DMS79 treated with DMSO at 0.1 percent for 48 hours (cell line): ENCODE results near the gene ZNF423.

Experiments
- DNase-seq: peaks from one replicate; lab custom pipeline; 2025; lab: John Stamatoyannopoulos, UW

Gene ZNF423

GRCh38 chr16:49724774-49725173 lies 131.1 kb downstream of the ZNF423 start:
- no peak for DNase-seq

DNA sequence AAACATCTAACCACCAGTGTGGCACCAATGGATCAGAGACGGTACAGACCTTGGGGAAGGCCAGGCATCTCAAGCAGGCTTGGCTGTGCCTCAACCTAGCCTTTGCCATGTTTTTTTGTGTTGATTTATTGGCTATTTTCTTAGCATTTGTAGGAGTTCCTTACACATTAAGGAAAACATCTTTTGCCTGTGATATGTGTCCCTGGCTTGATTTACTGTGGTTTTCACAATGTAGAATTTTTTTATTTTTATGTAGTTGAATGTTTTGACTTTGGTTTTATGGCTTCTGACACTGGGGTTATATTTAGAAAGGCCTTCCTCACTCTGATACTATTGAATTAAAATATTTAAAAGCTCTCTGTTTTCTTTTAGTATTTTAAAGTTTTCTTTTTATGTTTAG lies 132.6 kb downstream of the ZNF423 start:
- DNase-seq, result no peak

GRCh38 chr16:49720225-49720624 lies 135.7 kb downstream of the ZNF423 start:
- no peak for DNase-seq

DNA sequence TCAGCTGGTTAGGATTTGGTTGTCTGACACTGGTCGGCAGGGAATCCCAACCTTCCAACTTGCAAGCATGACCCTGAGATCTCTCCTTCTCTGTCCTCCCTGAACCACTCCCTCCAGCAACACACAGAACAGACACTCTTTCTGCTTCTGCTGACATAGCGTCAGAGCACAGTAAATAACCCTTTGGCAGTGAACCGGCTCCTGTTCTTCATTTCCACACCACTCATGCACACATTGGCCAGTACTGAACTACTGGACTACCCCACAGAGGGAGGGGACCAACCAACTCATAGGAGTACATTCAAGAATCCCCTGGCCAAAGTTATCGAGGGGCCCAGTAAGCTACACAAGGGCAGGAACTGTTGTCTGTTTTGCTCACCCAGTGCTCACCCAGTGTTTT lies 138.2 kb downstream of the ZNF423 start:
- no peak for DNase-seq

DNA sequence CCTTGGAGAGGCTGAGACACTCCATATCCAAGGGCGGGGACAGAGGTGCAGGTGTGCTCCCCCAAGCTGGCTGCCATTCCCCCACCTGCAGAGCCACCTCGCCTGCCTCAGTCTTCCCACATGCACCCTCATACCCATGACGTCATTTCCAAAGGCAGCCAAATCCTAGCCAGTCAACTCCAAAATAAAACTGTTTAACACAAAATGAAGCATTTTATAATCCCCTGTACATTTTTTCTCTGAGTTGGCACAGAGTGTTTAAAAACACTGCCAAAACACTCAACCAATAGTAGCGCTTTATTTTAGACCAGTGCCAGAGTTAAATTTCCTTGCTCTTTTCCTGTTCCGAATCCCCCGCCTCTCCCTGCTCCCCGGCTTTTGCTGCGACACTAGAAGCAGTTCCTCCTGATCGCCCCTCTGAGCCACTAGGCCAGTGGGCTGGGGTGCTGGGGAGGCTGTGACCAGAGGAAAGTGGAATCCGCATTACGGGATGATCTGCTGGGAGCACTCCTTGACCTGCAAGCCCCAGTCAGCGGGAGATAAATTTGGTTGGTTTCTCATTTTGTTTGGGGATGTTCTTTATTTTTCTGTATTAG lies 139.5 kb downstream of the ZNF423 start:
- DNase-seq, result no peak

- DNase-seq, result no peak
Measured at GRCh38 chr16:49713770-49714169, 142.1 kb downstream of the ZNF423 start.

DNA sequence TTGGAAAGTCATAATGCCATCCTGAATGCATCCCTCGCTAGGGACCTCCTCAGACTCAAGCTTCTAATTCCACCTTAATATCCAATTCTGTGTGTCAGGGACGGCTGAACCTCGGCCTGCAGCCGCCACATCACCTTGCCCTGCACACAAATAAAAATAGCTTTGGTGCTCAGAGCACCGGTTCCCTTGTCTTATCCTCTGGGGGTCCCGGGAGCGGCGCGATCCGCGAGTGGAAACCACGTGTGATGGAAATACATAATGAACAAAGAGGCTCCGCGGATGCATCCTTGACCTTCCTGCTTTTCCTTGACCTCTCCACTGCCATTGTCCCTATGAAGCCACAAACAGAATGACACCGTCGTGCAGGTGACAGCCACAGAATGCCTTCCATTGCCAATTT lies 143.4 kb downstream of the ZNF423 start:
- DNase-seq, result no peak

GRCh38 chr16:49712106-49712505 lies 143.8 kb downstream of the ZNF423 start:
- no peak for DNase-seq

GRCh38 chr16:49709057-49709456 lies 146.9 kb downstream of the ZNF423 start:
- DNase-seq, result no peak

- no peak for DNase-seq
Measured at GRCh38 chr16:49708491-49708890, 147.4 kb downstream of the ZNF423 start.

DNA sequence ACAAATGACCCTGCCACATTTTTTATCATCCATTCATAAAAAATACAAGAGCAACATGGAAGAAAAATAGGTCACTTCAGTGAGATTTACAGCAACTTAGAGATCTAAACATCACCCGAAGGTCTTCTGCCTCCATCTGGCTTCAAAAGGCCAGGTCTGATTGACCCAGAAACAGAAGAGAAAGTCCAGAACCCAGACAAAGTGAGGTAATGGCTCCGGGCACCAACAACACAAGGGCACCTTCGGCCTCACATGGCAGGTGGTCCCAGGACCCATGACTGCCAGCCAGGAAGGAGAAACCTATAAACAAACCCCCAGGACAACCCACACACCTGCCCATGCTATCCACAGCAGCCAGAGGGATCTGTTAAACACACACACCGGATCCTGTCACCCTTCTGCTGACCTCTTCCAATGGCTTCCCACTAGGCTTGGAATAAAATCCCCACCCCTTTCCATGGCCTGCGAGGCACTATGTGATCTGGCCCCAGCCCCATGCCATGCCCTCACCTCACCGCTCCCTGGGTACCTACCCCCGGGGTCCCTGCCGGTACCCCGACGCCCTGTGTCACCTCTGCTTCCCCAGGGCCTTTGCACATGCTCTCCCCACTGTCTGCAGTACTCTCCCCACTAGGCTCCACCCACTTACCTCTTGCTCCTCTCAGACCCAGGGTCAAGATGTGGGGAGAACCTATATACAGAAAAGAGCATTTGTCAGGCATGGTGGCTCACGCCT lies 149.1 kb downstream of the ZNF423 start:
- DNase-seq, result no peak

DNA sequence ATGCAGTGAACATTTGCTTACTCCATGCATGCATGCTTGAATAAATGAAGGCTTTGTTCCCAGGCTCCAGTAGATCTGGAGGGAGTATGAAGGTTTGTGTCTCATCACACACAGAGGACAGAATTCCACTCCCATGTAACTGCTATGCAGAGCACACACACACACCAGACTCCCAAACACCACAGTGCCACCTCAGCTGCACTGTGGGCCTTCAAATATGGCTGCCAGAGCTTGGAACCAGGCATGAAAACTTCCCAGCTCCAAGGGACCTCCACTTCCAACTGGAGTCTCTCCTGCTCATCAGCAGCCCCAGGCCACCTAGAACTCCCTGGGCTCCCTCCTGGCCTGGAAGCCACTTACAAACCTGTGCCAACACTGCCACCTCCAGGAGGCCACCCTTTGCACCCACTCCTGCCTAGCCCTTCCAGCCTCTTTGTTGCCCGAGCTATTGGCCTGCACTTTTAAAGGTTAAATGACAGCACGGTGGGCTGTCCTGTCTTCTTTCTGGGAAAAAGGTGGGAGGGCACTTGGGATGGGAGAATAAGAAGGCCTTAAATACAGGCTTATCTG lies 151.2 kb downstream of the ZNF423 start:
- DNase-seq, result no peak

- DNase-seq, result no peak
Measured at GRCh38 chr16:49703483-49703882, 152.4 kb downstream of the ZNF423 start.

GRCh38 chr16:49701789-49702494 lies 154.0 kb downstream of the ZNF423 start:
- DNase-seq, result peak; percentile 9

- DNase-seq, result no peak
Measured at GRCh38 chr16:49701065-49701685, 154.7 kb downstream of the ZNF423 start.

DNA sequence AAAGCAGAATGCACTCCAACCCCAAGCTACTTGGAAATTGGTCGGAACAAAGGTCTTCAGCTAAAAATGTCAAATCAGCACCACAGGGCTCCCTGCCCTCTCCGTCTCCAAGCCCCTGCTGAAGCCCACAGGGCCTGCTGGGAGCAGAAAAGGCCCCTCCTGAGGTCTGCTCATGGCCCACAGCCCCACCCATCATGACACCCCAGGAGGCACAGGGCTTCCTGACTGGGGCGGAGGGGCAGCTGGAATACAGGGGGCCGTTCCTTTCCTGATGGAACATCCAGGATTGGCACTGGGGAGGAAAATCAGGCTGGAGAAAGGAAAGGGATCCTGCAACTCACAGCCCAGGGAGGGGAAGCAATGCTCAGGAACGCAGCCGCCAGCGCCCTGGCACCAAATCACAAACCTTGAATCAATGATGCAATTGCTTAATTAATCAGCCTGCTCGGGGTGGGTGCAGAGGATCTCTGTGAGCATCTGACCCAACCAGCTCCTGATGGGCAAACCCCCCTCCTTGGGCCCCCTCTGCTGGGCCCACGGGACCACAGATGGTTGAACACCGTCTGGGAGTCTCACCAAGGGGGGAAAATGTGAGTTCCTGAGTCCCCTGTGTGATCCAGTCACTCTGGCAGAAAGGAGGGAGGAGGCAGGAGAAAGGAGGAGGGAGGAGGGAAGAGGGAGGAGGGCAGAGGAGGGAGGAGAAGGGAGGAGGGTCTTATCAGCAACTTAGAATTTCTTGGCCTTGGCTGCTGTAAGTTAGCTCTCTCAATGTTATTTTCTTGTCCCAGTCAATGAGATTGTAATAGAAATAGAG lies 155.5 kb downstream of the ZNF423 start:
- DNase-seq, result no peak

- DNase-seq, result no peak
Measured at GRCh38 chr16:49699841-49700175, 156.1 kb downstream of the ZNF423 start.

- no peak for DNase-seq
Measured at GRCh38 chr16:49698931-49699840, 156.7 kb downstream of the ZNF423 start.

DNA sequence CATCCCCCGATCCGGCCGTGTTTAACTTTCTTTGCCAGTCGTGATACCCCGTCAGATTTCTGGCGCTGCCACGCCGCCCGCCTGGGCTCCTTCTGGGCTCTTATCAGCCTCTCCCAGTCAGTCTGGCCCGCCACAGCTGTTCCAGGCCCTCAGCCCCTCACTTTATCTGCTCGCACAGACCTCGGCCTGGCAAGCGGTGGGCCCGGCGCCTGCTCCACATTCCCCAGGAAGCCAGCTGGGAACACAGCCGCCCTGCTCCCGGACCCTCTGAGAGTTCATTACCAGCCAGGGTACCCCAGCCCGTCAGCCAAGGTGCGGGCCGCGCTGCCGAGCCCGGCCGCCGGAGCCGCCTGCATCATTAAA lies 157.5 kb downstream of the ZNF423 start:
- DNase-seq, result no peak

DNA sequence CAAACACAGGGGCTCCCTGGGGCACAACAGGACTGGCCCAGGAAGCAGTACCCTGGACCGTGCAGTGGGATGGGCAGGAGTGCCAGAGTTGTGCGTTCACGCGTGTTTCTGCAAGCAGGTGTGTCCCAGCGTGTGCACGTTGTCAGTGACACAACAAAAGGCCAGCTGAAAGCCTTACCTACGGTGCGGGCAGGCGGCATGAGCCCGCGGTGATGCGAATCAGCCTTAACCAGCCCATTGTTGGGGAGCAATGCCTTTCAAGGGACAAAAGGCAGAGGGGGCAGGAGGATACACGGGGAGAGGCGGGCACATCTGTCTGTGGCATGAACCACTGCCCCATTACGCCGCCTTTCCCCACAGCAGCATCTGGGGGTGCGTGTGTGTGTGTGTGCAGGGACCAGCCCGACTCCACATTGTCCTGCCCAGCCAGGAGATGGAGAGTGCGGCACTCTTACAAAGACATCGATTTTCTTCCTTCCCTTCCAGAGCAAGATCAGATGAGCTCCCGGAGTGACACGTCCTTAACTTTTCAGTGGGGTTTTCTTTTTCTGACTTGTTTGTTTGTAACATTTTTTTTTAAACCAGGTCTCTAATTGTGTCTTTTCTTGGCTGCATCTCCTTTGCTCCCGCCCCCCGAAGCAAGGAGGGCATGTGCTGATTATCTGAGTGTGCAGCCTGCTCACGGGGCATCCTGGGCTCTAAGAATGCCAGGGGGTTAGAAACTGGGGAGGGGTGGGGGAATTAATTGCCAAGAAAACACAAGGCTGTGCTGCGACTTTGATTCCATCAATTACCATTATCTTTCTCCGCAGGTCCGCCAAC lies 158.1 kb downstream of the ZNF423 start:
- DNase-seq, result no peak
